HG03558 (cell line): Measurements from ENCODE around the gene GCM1.
"Not testable (repeated sequence)": the region's sequence is repeated elsewhere in the genome, so short reads cannot be mapped to it uniquely, and the experiment has no call there.

Experiments used
- ATAC-seq: cut with Tn5 transposase; IDR thresholded peaks from one replicate; pipeline ENCODE4 v1.9.1; 2021; ENCODE audit warnings: moderate number of reproducible peaks; ENCODE audit not compliant: unreplicated experiment; ENCODE audit errors: extremely low read depth

GCM1 gene

GRCh38 chr6:53148684-53149083, at the start of gene GCM1:
GCM1 (minus strand) TSS chr6:53148841; CDS start chr6:53145632, 3,209 bp downstream.
- no peak for ATAC-seq

GRCh38 chr6:53197553-53197952, 48.9 kb upstream of the GCM1 start:
- no peak for ATAC-seq

- no peak for ATAC-seq
Measured at GRCh38 chr6:53195048-53195447, 46.4 kb upstream of the GCM1 start.

- ATAC-seq, result no peak
Measured at GRCh38 chr6:53192682-53193188, 44.1 kb upstream of the GCM1 start.

- no peak for ATAC-seq
Measured at GRCh38 chr6:53189554-53189953, 40.9 kb upstream of the GCM1 start.

GRCh38 chr6:53188833-53189232, 40.2 kb upstream of the GCM1 start:
- ATAC-seq, result no peak

- no peak for ATAC-seq
Measured at GRCh38 chr6:53180678-53181077, 32.0 kb upstream of the GCM1 start.

- ATAC-seq, result no peak
Measured at GRCh38 chr6:53179961-53180651, 31.5 kb upstream of the GCM1 start.

- ATAC-seq, result no peak
Measured at GRCh38 chr6:53178837-53179432, 30.3 kb upstream of the GCM1 start.

GRCh38 chr6:53175027-53175426, 26.4 kb upstream of the GCM1 start:
- ATAC-seq, result no peak

GRCh38 chr6:53172468-53172803, 23.8 kb upstream of the GCM1 start:
- no peak for ATAC-seq

GRCh38 chr6:53171605-53172467, 23.2 kb upstream of the GCM1 start:
- ATAC-seq, result peak; percentile 76

- ATAC-seq, result no peak
Measured at GRCh38 chr6:53168516-53169267, 20.1 kb upstream of the GCM1 start.

- no peak for ATAC-seq
Measured at GRCh38 chr6:53165293-53165692, 16.7 kb upstream of the GCM1 start.

GRCh38 chr6:53162606-53163005, 14.0 kb upstream of the GCM1 start:
- ATAC-seq, result no peak

- ATAC-seq, result no peak
Measured at GRCh38 chr6:53161481-53162009, 12.9 kb upstream of the GCM1 start.

- no peak for ATAC-seq
Measured at GRCh38 chr6:53159558-53159957, 10.9 kb upstream of the GCM1 start.

GRCh38 chr6:53158076-53158475, 9.4 kb upstream of the GCM1 start:
- ATAC-seq, result not testable (repeated sequence)

- ATAC-seq, result not testable (repeated sequence)
Measured at GRCh38 chr6:53155279-53155678, 6.6 kb upstream of the GCM1 start.

GRCh38 chr6:53154794-53155193, 6.2 kb upstream of the GCM1 start:
- ATAC-seq, result no peak
